ENCODE data around the gene FIGN.

The FIGN gene

GRCh38 chr2:163701399-163702195, 34.2 kb downstream of the FIGN start:
- DNase-seq, result no peak

GRCh38 chr2:163698857-163699256, 37.0 kb downstream of the FIGN start:
- DNase-seq, result no peak

- DNase-seq, result no peak
Measured at GRCh38 chr2:163697846-163698637, 37.8 kb downstream of the FIGN start.

- no peak for DNase-seq
Measured at GRCh38 chr2:163697429-163697828, 38.4 kb downstream of the FIGN start.

GRCh38 chr2:163693484-163693883, 42.3 kb downstream of the FIGN start:
- DNase-seq, result no peak

- no peak for DNase-seq
Measured at GRCh38 chr2:163692611-163693482, 43.0 kb downstream of the FIGN start.

- no peak for DNase-seq
Measured at GRCh38 chr2:163692081-163692480, 43.7 kb downstream of the FIGN start.

- no peak for DNase-seq
Measured at GRCh38 chr2:163690896-163691295, 44.9 kb downstream of the FIGN start.

- no peak for DNase-seq
Measured at GRCh38 chr2:163687217-163687616, 48.6 kb downstream of the FIGN start.

GRCh38 chr2:163686289-163686688, 49.5 kb downstream of the FIGN start:
- no peak for DNase-seq

- DNase-seq, result no peak
Measured at GRCh38 chr2:163682695-163683094, 53.1 kb downstream of the FIGN start.

- DNase-seq, result no peak
Measured at GRCh38 chr2:163681745-163682144, 54.1 kb downstream of the FIGN start.

GRCh38 chr2:163675388-163675787, 60.4 kb downstream of the FIGN start:
- DNase-seq, result no peak

- no peak for DNase-seq
Measured at GRCh38 chr2:163673522-163673921, 62.3 kb downstream of the FIGN start.

GRCh38 chr2:163670929-163671328, 64.9 kb downstream of the FIGN start:
- DNase-seq, result no peak

GRCh38 chr2:163669506-163669905, 66.3 kb downstream of the FIGN start:
- no peak for DNase-seq

GRCh38 chr2:163667064-163667887, 68.5 kb downstream of the FIGN start:
- no peak for DNase-seq

GRCh38 chr2:163665817-163666216, 70.0 kb downstream of the FIGN start:
- no peak for DNase-seq

- no peak for DNase-seq
Measured at GRCh38 chr2:163665051-163665450, 70.8 kb downstream of the FIGN start.

GRCh38 chr2:163664610-163665009, 71.2 kb downstream of the FIGN start:
- no peak for DNase-seq

- DNase-seq, result no peak
Measured at GRCh38 chr2:163662141-163662780, 73.5 kb downstream of the FIGN start.

- no peak for DNase-seq
Measured at GRCh38 chr2:163659224-163659623, 76.6 kb downstream of the FIGN start.

Data from activated gamma-delta T cell treated with Interleukin-2 at 50 U/mL for 16 hours (primary cell).